RWPE2 (cell line): ENCODE measurements around the gene ZNF598.

Experiments
- ATAC-seq: fragments of 200-7000 bp; cut with Tn5 transposase; 3 replicates; pipeline ENCODE4 v1.9.1; 2021; ENCODE audit warnings: low read depth
- DNase-seq: peaks from one replicate; pipeline ENCODE4 v3.0.0-alpha.2; 2020; ENCODE audit warnings: low spot score
- H3K27ac ChIP-seq: fragments of 450-650 bp; 2 replicates; pipeline ENCODE4 v1.5.1; 2017; ENCODE audit warnings: mild to moderate bottlenecking; ENCODE audit not compliant: poor library complexity, severe bottlenecking
- H3K27me3 ChIP-seq: fragments of 250-450 bp; sonication (Bioruptor Pico); 2 replicates; pipeline ENCODE4 v1.5.1; 2021; ENCODE audit warnings: mild to moderate bottlenecking, moderate library complexity; ENCODE audit not compliant: insufficient read depth, poor library complexity, severe bottlenecking
- H3K36me3 ChIP-seq: fragments of 250-450 bp; sonication (Bioruptor Pico); 2 replicates; pipeline ENCODE4 v1.5.1; 2020; ENCODE audit warnings: low read depth, mild to moderate bottlenecking, moderate library complexity
- H3K4me1 ChIP-seq: fragments of 250-450 bp; sonication (Bioruptor Pico); 2 replicates; pipeline ENCODE4 v1.5.1; 2021; ENCODE audit warnings: mild to moderate bottlenecking, moderate library complexity; ENCODE audit not compliant: insufficient read depth, poor library complexity, severe bottlenecking
- H3K4me3 ChIP-seq: fragments of 250-450 bp; sonication (Bioruptor Pico); 2 replicates; pipeline ENCODE4 v1.5.1; 2021; ENCODE audit warnings: mild to moderate bottlenecking, moderate library complexity; ENCODE audit not compliant: severe bottlenecking
- H3K9me3 ChIP-seq: fragments of 250-450 bp; sonication (Bioruptor Pico); 2 replicates; pipeline ENCODE4 v1.5.1; 2021; ENCODE audit warnings: mild to moderate bottlenecking, moderate library complexity; ENCODE audit not compliant: severe bottlenecking
- TF ChIP-seq, protein P1 (sequence below): fragments of 450-650 bp; IDR thresholded peaks from one replicate; pipeline ENCODE4 v1.5.1; 2017; ENCODE audit warnings: mild to moderate bottlenecking, moderate library complexity; ENCODE audit not compliant: poor library complexity, severe bottlenecking

The ZNF598 gene

DNA sequence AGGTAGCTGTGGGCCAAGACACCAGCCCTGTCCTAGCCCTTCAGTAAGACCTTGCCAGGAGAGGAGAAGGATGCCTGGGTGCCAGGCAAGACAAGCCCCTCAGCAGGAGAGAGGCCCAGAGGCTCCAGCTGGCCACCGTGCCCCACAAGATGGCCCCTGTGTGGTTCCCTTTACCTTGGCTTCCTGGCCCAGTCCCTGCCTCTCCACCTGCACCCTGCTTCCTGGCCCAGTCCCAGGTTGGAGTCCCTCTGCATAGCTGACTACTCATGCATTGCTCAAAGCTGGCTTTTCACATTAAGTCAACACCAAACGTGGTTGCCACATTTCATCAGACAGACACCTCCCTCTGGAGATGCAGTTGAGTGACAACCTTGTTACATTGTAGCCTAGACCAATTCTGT is 15.9 kb downstream of the ZNF598 start:
- Histone ChIP-seq H3K9me3 (no peaks in the 10 kb centered on the region), H3K4me1 (peaks cover 2% of the 10 kb centered on the region), H3K27me3 (peaks cover 5% of the 10 kb centered on the region), H3K36me3 (peaks cover 10% of the 10 kb centered on the region), H3K27ac (peak overlapping the region; percentile 21), H3K4me3 (no peak overlapping the region)
- no peak for DNase-seq
- peak; percentile 66 for ATAC-seq
- TF ChIP-seq, protein P1, sequence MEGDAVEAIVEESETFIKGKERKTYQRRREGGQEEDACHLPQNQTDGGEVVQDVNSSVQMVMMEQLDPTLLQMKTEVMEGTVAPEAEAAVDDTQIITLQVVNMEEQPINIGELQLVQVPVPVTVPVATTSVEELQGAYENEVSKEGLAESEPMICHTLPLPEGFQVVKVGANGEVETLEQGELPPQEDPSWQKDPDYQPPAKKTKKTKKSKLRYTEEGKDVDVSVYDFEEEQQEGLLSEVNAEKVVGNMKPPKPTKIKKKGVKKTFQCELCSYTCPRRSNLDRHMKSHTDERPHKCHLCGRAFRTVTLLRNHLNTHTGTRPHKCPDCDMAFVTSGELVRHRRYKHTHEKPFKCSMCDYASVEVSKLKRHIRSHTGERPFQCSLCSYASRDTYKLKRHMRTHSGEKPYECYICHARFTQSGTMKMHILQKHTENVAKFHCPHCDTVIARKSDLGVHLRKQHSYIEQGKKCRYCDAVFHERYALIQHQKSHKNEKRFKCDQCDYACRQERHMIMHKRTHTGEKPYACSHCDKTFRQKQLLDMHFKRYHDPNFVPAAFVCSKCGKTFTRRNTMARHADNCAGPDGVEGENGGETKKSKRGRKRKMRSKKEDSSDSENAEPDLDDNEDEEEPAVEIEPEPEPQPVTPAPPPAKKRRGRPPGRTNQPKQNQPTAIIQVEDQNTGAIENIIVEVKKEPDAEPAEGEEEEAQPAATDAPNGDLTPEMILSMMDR, result no peak

DNA sequence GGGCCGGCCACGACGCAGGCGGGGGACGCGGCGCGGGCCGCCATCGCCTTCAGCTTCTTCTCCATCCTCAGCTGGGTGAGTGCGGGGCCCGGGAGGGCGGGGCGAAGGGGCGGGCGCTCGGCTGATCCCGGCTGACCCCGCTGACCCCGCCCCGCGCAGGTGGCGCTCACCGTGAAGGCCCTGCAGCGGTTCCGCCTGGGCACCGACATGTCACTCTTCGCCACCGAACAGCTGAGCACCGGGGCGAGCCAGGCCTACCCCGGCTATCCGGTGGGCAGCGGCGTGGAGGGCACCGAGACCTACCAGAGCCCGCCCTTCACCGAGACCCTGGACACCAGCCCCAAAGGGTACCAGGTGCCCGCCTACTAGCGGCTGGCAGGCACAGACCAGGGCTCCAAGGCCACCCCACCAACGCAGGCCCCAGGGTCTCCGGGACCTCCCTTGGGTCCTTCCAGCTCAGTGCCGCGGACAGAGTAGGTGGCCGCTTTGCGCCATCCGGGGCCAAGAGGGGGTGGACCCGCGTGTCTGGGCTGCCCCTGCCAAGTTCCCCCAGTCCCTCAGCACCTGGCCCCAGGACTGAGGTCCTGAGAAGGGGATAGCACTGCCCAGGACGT is 16.8 kb downstream of the ZNF598 start:
- H3K4me3 ChIP-seq, result no peak overlapping the region

DNA sequence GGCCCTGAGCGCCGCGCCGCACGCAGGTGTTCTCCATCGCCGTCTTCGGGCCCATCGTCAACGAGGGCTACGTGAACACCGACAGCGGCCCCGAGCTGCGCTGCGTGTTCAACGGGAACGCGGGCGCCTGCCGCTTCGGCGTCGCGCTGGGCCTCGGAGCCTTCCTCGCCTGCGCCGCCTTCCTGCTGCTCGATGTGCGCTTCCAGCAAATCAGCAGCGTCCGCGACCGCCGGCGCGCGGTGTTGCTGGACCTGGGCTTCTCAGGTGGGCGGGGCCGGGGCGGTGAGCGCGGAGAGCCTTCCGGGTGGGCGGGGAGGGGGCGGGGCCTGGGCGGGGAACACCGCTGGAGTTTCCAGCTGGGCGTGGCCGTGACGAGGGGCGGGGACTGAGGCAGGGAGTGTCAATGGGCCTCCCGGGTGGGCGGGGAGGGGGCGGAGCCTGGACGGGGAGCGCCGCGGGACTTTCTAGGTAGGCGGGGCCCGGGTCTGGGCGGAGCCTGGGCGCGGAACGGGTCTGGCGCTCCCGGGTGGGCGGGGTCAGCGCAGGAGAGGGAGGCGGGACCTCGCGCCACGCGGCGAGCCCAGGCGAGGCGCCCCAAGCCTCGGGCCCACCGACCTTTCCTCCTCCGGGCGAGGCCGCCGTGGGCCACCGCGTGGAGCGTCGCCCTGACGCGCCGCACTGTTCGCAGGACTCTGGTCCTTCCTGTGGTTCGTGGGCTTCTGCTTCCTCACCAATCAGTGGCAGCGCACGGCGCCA is 17.5 kb downstream of the ZNF598 start:
- Histone ChIP-seq H3K27me3 (peaks cover 5% of the 10 kb centered on the region), H3K9me3 (no peaks in the 10 kb centered on the region), H3K36me3 (peaks cover 6% of the 10 kb centered on the region), H3K4me1 (peaks cover 2% of the 10 kb centered on the region), H3K27ac (no peak overlapping the region), H3K4me3 (no peak overlapping the region)
- ATAC-seq, result peak; percentile 55
- TF ChIP-seq, protein P1, result no peak
- peak; percentile 95 for DNase-seq

More for the DNA sequence above, 16.8 kb downstream of the ZNF598 start:
- DNase-seq (no peak), ATAC-seq (no peak)
- Histone ChIP-seq H3K9me3 (no peaks in the 10 kb centered on the region), H3K27ac (no peak overlapping the region), H3K36me3 (peaks cover 10% of the 10 kb centered on the region), H3K4me1 (peaks cover 2% of the 10 kb centered on the region), H3K27me3 (peaks cover 5% of the 10 kb centered on the region)
- TF ChIP-seq, protein P1, result no peak

DNA sequence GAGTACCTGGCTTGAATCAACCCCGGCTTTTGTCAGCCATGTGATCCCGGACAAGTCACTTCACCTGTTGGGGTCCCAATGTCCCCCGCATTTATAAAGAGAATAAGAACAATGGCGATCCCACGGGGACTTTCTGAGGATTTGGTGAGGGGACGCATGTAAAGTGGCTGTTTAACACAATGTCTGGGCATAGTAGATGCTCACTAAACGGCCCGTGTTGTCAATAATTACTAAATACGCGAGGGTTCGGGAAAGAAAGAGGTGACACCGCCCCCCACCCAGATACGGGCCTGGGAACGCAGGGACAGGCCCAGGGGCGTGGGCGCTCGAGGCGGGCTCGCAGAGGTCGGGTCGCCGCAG is 18.1 kb downstream of the ZNF598 start:
- no peak for ATAC-seq
- no peaks in the 10 kb centered on the region for H3K9me3 ChIP-seq
- TF ChIP-seq, protein P1, result no peak
- no peak for DNase-seq
- peaks cover 2% of the 10 kb centered on the region; the same call in 1 of the 2 replicates for H3K36me3 ChIP-seq
- peaks cover 2% of the 10 kb centered on the region for H3K4me1 ChIP-seq
- no peak overlapping the region for H3K27ac ChIP-seq
- H3K27me3 ChIP-seq, result peaks cover 5% of the 10 kb centered on the region
- H3K4me3 ChIP-seq, result no peak overlapping the region

DNA sequence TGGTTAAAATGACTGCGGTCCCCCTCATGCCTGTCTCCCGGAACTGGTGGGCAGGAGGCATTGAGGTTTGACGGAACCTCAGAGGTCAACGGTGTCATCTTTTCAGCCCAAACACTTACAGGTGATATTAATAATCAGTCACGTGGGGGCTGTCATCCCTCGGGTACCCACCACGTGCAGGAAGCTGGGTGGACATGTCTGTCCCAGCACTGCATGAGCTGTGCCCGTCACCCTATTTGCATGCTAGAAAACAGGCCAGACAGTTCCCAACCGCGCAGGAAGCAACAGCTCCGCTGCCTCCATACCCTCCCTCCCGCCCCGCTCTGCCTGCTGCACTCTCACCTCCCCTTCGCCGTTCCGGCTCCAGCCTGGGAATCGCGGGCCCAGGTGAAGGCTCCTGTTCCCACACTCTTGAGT is 18.5 kb downstream of the ZNF598 start:
- Histone ChIP-seq H3K36me3 (peaks cover 6% of the 10 kb centered on the region), H3K9me3 (no peaks in the 10 kb centered on the region), H3K4me3 (no peak overlapping the region), H3K4me1 (peaks cover 2% of the 10 kb centered on the region), H3K27ac (no peak overlapping the region), H3K27me3 (peaks cover 5% of the 10 kb centered on the region)
- no peak for ATAC-seq
- no peak for DNase-seq
- TF ChIP-seq, protein P1, result no peak
